ENCODE results near the gene KRTAP27-1. TPM values are rescaled to one million over a fixed set of nuclear protein-coding genes. Genes with fewer than 3 reads are reported as not detected.

Gene KRTAP27-1
- total RNA-seq (2014; rRNA removed; shearing (Covaris generic); ENCODE audit: low replicate concordance): not detected in 2 replicates

- Histone ChIP-seq H3K4me1 (ENCODE audit: low read length) (no peaks in the 10 kb centered on the region), H3K4me3 (ENCODE audit: low read length) (no peak within 1 kb of the TSS), H3K4me2 (ENCODE audit: low read depth, low read length, poor library complexity, severe bottlenecking) (no peak within 1 kb of the TSS), H2AFZ (ENCODE audit: low read length) (no peak within 1 kb of the TSS), H3K27me3 (ENCODE audit: low read length) (no peaks in the 10 kb centered on the region), H4K20me1 (ENCODE audit: insufficient read depth, low read depth, low read length) (no peaks in the 10 kb centered on the region), H3K36me3 (ENCODE audit: insufficient read depth, low read length) (no peaks in the 10 kb centered on the region), H3K79me2 (ENCODE audit: low read length) (no peaks in the 10 kb centered on the region), H3K27ac (ENCODE audit: low read length) (no peak within 1 kb of the TSS), H3K9me3 (ENCODE audit: low read length) (no peaks in the 10 kb centered on the region), H3K9me2 (replicated peaks; ENCODE audit: insufficient read depth, low read length) (no peaks in the 10 kb centered on the region), H3K9ac (ENCODE audit: low read length) (no peak within 1 kb of the TSS)
- no peak for DNase-seq
Measured at GRCh38 chr21:30337276-30337744, at the start of gene KRTAP27-1. TSS of gene KRTAP27-1 (minus strand) at chr21:30337694. CDS start at chr21:30337668, 26 bp downstream.

- Histone ChIP-seq H4K20me1 (ENCODE audit: insufficient read depth, low read depth, low read length) (no peaks in the 10 kb centered on the region), H3K9me3 (ENCODE audit: low read length) (0 out of 2 replicates have a peak, but pooled peaks cover 3% of the 10 kb centered on the region), H3K4me1 (ENCODE audit: low read length) (no peaks in the 10 kb centered on the region), H3K9ac (ENCODE audit: low read length) (no peak overlapping the region), H3K36me3 (ENCODE audit: insufficient read depth, low read length) (no peaks in the 10 kb centered on the region), H2AFZ (ENCODE audit: low read length) (no peak overlapping the region), H3K27ac (ENCODE audit: low read length) (no peak overlapping the region), H3K27me3 (ENCODE audit: low read length) (no peaks in the 10 kb centered on the region), H3K79me2 (ENCODE audit: low read length) (no peaks in the 10 kb centered on the region), H3K4me2 (ENCODE audit: low read depth, low read length, poor library complexity, severe bottlenecking) (no peak overlapping the region), H3K4me3 (ENCODE audit: low read length) (no peak overlapping the region), H3K9me2 (replicated peaks; ENCODE audit: insufficient read depth, low read length) (no peaks in the 10 kb centered on the region; the same call in 1 of the 2 replicates)
- no peak for DNase-seq
Measured at GRCh38 chr21:30382201-30382600, 44.7 kb upstream of the KRTAP27-1 start.

GRCh38 chr21:30372139-30372770, 34.8 kb upstream of the KRTAP27-1 start, which contains the start of gene KRTAP13-2:
TSS of gene KRTAP13-2 (minus strand) at chr21:30372271. CDS start at chr21:30372213, 58 bp downstream.
- DNase-seq: no peak
- Histone ChIP-seq H2AFZ (ENCODE audit: low read length) (no peak within 1 kb of the TSS), H3K36me3 (ENCODE audit: insufficient read depth, low read length) (no peaks in the 10 kb centered on the region), H4K20me1 (ENCODE audit: insufficient read depth, low read depth, low read length) (no peaks in the 10 kb centered on the region), H3K4me3 (ENCODE audit: low read length) (no peak within 1 kb of the TSS), H3K9me2 (replicated peaks; ENCODE audit: insufficient read depth, low read length) (no peaks in the 10 kb centered on the region), H3K79me2 (ENCODE audit: low read length) (no peaks in the 10 kb centered on the region), H3K9ac (ENCODE audit: low read length) (no peak within 1 kb of the TSS), H3K27me3 (ENCODE audit: low read length) (no peaks in the 10 kb centered on the region), H3K4me1 (ENCODE audit: low read length) (no peaks in the 10 kb centered on the region), H3K9me3 (ENCODE audit: low read length) (no peaks in the 10 kb centered on the region), H3K4me2 (ENCODE audit: low read depth, low read length, poor library complexity, severe bottlenecking) (no peak within 1 kb of the TSS), H3K27ac (ENCODE audit: low read length) (no peak within 1 kb of the TSS)

GRCh38 chr21:30355906-30356305, 18.4 kb upstream of the KRTAP27-1 start:
- Histone ChIP-seq H3K4me1 (ENCODE audit: low read length) (no peaks in the 10 kb centered on the region), H3K79me2 (ENCODE audit: low read length) (no peaks in the 10 kb centered on the region), H3K9me3 (ENCODE audit: low read length) (peaks cover 5% of the 10 kb centered on the region; the same call in 1 of the 2 replicates), H4K20me1 (ENCODE audit: insufficient read depth, low read depth, low read length) (no peaks in the 10 kb centered on the region), H3K27me3 (ENCODE audit: low read length) (no peaks in the 10 kb centered on the region), H3K36me3 (ENCODE audit: insufficient read depth, low read length) (no peaks in the 10 kb centered on the region), H3K4me3 (ENCODE audit: low read length) (no peak overlapping the region), H3K9me2 (replicated peaks; ENCODE audit: insufficient read depth, low read length) (no peaks in the 10 kb centered on the region), H3K27ac (ENCODE audit: low read length) (no peak overlapping the region), H2AFZ (ENCODE audit: low read length) (no peak overlapping the region), H3K4me2 (ENCODE audit: low read depth, low read length, poor library complexity, severe bottlenecking) (no peak overlapping the region), H3K9ac (ENCODE audit: low read length) (no peak overlapping the region)
- no peak for DNase-seq

GRCh38 chr21:30354308-30355005, 17.0 kb upstream of the KRTAP27-1 start:
- Histone ChIP-seq H3K9ac (ENCODE audit: low read length) (no peak overlapping the region), H4K20me1 (ENCODE audit: insufficient read depth, low read depth, low read length) (no peaks in the 10 kb centered on the region), H3K4me2 (ENCODE audit: low read depth, low read length, poor library complexity, severe bottlenecking) (no peak overlapping the region), H2AFZ (ENCODE audit: low read length) (no peak overlapping the region), H3K4me3 (ENCODE audit: low read length) (no peak overlapping the region), H3K36me3 (ENCODE audit: insufficient read depth, low read length) (no peaks in the 10 kb centered on the region), H3K79me2 (ENCODE audit: low read length) (no peaks in the 10 kb centered on the region), H3K4me1 (ENCODE audit: low read length) (no peaks in the 10 kb centered on the region), H3K9me3 (ENCODE audit: low read length) (peaks cover 3% of the 10 kb centered on the region; the same call in 1 of the 2 replicates), H3K27ac (ENCODE audit: low read length) (no peak overlapping the region), H3K27me3 (ENCODE audit: low read length) (no peaks in the 10 kb centered on the region), H3K9me2 (replicated peaks; ENCODE audit: insufficient read depth, low read length) (no peaks in the 10 kb centered on the region)
- DNase-seq: no peak

GRCh38 chr21:30351534-30351933, 14.0 kb upstream of the KRTAP27-1 start:
- no peaks in the 10 kb centered on the region for H3K9me3 ChIP-seq (ENCODE audit: low read length)
- H3K4me2 ChIP-seq (ENCODE audit: low read depth, low read length, poor library complexity, severe bottlenecking): no peak overlapping the region
- no peaks in the 10 kb centered on the region for H3K9me2 ChIP-seq (replicated peaks; ENCODE audit: insufficient read depth, low read length)
- no peak overlapping the region for H2AFZ ChIP-seq (ENCODE audit: low read length)
- no peaks in the 10 kb centered on the region for H3K27me3 ChIP-seq (ENCODE audit: low read length)
- no peak overlapping the region for H3K4me3 ChIP-seq (ENCODE audit: low read length)
- no peak for DNase-seq
- no peaks in the 10 kb centered on the region for H3K79me2 ChIP-seq (ENCODE audit: low read length)
- no peaks in the 10 kb centered on the region for H3K4me1 ChIP-seq (ENCODE audit: low read length)
- no peaks in the 10 kb centered on the region for H3K36me3 ChIP-seq (ENCODE audit: insufficient read depth, low read length)
- H3K9ac ChIP-seq (ENCODE audit: low read length): no peak overlapping the region
- H4K20me1 ChIP-seq (ENCODE audit: insufficient read depth, low read depth, low read length): no peaks in the 10 kb centered on the region
- H3K27ac ChIP-seq (ENCODE audit: low read length): no peak overlapping the region

GRCh38 chr21:30349572-30349971, 12.1 kb upstream of the KRTAP27-1 start:
- H3K9me3 ChIP-seq (ENCODE audit: low read length): no peaks in the 10 kb centered on the region
- H4K20me1 ChIP-seq (ENCODE audit: insufficient read depth, low read depth, low read length): no peaks in the 10 kb centered on the region
- no peak overlapping the region for H2AFZ ChIP-seq (ENCODE audit: low read length)
- H3K27ac ChIP-seq (ENCODE audit: low read length): no peak overlapping the region
- H3K4me2 ChIP-seq (ENCODE audit: low read depth, low read length, poor library complexity, severe bottlenecking): no peak overlapping the region
- no peak overlapping the region for H3K9ac ChIP-seq (ENCODE audit: low read length)
- H3K79me2 ChIP-seq (ENCODE audit: low read length): no peaks in the 10 kb centered on the region
- no peaks in the 10 kb centered on the region for H3K4me1 ChIP-seq (ENCODE audit: low read length)
- no peak for DNase-seq
- H3K9me2 ChIP-seq (replicated peaks; ENCODE audit: insufficient read depth, low read length): no peaks in the 10 kb centered on the region
- H3K36me3 ChIP-seq (ENCODE audit: insufficient read depth, low read length): no peaks in the 10 kb centered on the region
- no peak overlapping the region for H3K4me3 ChIP-seq (ENCODE audit: low read length)
- no peaks in the 10 kb centered on the region for H3K27me3 ChIP-seq (ENCODE audit: low read length)

- Histone ChIP-seq H3K4me3 (ENCODE audit: low read length) (no peak within 1 kb of the TSS), H3K27me3 (ENCODE audit: low read length) (no peaks in the 10 kb centered on the region), H3K79me2 (ENCODE audit: low read length) (no peaks in the 10 kb centered on the region), H3K4me1 (ENCODE audit: low read length) (no peaks in the 10 kb centered on the region), H3K4me2 (ENCODE audit: low read depth, low read length, poor library complexity, severe bottlenecking) (no peak within 1 kb of the TSS), H4K20me1 (ENCODE audit: insufficient read depth, low read depth, low read length) (no peaks in the 10 kb centered on the region), H2AFZ (ENCODE audit: low read length) (no peak within 1 kb of the TSS), H3K27ac (ENCODE audit: low read length) (no peak within 1 kb of the TSS), H3K9ac (ENCODE audit: low read length) (no peak within 1 kb of the TSS), H3K9me3 (ENCODE audit: low read length) (no peaks in the 10 kb centered on the region), H3K36me3 (ENCODE audit: insufficient read depth, low read length) (no peaks in the 10 kb centered on the region), H3K9me2 (replicated peaks; ENCODE audit: insufficient read depth, low read length) (no peaks in the 10 kb centered on the region)
- DNase-seq: no peak
Measured at GRCh38 chr21:30348506-30348905, 11.0 kb upstream of the KRTAP27-1 start, which contains the start of gene KRTAP23-1. TSS of gene KRTAP23-1 (minus strand) at chr21:30348606. CDS start at chr21:30348606, 0 bp downstream.

Data from Karpas-422 (cell line).